Mesenteric fat pad (tissue), 1 donor: Measurements from ENCODE around the gene EPHA6. TPM values are rescaled to one million over a fixed set of nuclear protein-coding genes. Genes with fewer than 3 reads are reported as not detected.
"Not testable (repeated sequence)": the region's sequence is repeated elsewhere in the genome, so short reads cannot be mapped to it uniquely, and the experiment has no call there.

Experiments used
- DNase-seq: peaks from one replicate; pipeline ENCODE4 v3.0.0-alpha.2; 2020; ENCODE audit warnings: low spot score
- total RNA-seq: library from RNA; stranded (reverse); fragmentation: NEBNext Ultra II Directional; extraction: Animal tissue kit (Norgen Biotek cat#: 25700); gene quantifications from one replicate; pipeline ENCODE4 v1.2.1, GENCODE V29; 2021
- donor health status: DM: yes; HTN: yes; CAD: no.

Gene EPHA6
- total RNA-seq, 1 donor from 2014 or later = 0.26 TPM

DNA sequence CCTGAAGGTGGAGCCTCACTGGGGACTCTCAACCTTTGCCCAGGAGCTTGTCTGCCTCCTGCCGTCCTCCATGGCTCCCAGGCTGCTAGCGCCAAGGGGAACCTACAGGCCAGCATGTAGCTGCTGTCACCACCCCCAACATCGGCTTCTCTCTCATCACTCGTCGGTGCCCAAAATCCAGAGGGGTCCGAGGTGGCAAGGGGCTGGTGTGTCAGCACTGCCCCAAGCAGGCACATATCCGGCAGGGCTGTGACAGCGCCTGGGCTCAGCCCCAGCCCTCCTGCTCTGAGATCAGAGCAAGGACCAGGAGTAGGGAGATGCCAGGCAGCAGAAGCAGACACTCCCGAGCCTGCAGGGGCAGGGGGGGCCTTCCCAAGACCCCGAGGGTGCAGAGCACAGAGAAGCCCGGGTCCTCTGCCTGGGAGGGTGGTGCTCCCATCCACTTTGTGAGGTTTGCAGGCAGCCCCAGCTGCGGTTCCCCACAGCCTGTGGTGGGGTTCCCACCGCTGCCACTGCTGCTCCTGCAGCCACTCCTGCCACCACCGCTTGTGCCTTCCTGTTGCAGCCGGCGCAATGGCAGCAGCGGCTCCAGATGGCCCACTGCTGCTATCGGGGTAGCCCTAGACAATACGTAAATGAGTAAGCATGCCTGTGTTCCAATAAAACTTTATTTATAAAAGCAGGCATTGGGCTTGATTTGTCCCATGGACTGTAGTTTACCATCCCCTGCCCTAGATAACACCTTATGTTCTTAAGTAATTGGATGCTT, 451.0 kb downstream of the EPHA6 start:
- DNase-seq = no peak

DNA sequence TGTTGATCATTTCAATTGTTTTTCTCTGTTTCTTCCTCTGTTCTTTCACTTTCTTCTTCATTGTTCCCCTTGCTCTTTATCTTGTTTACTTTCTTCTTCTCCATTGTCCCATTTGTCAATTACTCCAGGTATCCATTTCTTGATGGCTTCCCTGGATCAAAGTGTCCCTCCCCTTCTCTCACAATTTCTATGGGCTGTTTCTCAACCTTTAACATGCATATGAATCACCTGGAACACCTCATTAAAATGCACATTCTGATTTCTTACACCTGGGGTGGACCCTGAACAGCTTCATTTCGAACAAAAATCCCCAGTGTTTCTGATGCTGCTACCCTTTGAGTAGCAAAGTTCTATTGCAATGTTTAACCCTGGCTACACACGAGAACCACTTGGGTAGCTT, 454.8 kb downstream of the EPHA6 start:
- no peak for DNase-seq

DNA sequence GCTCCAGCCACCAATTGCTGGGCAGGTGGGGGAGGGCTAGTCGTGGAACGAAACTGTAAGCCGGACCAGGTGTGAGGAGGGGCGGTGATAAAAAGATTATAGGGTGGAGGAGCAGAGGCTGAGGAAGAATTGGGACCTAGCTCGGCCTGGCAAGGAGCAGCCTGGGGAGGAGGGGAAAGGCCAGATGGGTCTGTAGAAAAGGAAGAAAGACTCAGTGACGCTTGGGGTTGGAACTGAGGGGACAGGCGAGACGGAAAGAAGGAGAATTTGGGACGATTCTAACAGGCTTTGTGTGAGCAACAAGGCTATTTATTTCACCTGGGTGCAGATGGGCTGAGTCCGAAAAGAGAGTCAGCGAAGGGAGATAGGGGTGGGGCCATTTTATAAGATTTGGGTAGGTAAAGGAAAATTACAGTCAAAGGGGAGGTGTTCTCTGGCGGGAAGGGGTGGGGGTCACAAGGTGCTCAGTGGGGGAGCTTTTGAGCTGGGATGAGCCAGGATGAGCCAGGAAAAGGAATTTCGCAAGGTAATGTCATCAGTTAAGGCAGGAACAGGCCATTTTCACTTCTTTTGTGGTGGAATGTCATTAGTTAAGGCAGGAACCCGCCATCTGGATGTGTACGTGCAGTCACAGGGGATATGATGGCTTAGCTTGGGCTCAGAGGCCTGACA, 462.6 kb downstream of the EPHA6 start:
- DNase-seq = not testable (repeated sequence)

DNA sequence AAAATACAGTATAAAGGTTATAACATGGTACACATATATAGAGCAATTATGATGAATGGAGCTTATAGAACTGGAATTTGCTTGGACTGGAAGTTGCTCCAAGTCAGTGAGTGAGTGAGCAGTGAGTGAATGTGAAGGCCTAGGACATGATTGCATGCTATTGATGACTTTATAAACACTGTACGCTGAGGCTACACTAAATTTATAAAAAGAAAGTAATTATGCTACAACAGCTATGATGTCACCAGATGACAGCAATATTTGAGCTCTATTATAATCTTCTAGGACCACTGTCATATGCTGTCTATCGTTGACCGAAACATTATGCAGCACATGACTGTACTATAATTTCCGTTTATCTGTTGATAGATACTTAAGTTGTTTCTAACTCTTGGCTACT, 463.3 kb downstream of the EPHA6 start:
- no peak for DNase-seq

DNA sequence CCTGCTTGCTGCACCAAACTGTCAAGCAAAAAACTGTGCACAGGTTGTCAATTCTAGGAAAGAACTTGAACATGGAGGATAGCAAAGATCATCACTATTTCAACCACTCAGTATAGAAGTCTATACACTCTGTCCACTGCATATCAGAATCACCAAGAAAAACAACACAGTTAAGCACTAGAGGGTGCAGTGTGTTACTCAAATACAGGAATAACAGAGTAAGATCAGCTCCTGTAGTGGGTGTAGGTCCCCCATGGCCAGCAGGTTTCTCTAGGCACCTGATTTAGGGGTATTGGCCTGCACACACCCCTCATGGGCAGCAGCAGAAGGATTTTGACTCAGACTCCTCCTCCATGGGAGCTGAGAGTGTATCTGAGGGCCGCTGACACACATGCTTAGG, 464.1 kb downstream of the EPHA6 start:
- DNase-seq = no peak

DNA sequence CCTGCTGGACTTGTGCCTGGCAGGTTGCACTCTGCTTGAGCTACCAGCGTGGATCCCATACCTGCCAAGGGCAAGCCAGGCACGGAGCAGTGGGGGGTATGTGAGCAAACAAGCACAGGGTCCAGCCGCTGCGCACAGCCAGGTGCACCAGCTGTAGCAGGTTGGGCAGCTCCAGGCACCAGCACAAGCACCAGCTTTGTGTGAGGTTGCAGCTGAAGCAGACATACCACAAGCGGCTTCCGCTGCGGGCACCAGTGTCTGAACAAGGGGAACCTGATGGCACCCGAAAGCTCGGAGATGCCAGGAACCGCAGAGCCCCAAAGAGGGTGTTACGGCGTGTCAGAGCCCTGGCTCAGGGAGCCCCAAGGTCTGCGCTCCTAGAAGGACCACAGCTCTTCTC, 477.5 kb downstream of the EPHA6 start:
- no peak for DNase-seq

DNA sequence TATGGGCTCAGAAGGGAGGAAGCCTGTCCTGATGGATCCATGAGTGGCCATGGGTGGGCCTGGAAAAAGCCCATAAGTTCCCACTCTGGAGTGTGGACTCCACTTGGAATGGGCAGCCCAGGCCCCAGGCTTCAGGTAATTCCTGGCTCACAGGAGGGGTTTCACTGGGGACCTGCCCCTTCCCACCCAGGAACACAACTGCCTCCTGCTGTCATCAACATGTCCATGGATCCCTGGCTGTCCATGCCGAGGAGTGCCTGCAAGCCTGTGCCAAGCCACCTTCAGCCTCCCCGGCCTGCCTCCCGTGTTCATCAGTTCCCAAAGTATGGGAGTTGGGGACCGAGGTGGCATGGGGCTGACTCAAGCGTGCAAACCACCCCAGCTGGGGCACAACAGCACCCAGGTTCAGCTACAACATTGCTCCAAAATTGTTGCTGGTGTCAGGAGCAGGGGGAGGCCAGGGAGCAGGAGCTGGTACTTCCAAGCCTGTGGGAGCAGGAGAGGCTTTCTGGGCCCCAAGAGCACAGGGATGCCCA, 479.3 kb downstream of the EPHA6 start:
- DNase-seq = no peak

DNA sequence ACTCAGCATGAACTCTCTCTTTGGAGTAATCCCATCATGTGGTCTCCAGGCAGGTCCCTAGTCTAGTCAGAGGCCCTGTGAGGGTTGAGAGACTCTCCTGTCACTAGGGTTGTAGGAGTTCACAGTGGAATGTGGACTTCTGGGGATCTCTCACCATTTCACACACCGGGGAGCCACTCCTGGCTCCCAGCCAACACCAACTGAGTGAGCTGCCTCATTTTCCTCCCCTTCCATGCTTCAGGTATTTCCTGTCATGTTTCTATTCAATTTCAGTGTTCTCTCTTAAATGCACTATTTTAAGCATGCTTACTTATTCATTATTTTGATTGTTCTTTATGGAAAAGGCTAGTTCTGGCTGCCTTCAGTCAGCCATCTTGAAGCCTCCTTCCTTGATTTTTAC, 482.6 kb downstream of the EPHA6 start:
- no peak for DNase-seq

DNA sequence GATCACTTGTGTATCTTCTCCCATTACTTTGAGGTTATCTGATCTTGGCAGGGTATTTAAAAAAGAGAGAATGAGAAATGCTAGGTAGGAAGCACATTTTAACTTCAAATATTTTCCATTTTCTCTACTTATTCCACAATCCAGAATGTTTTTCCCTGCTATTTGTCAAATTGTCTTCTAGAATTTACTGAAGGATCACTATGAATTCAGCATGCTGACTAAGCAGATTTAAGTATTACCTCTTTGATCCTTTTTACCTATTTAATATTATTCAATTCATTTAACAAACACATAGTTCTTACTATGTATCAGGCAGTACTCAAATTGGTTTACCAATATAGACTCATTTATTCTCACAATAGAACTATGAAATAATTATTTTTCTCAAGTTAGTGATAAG, 486.7 kb downstream of the EPHA6 start:
- DNase-seq = no peak

DNA sequence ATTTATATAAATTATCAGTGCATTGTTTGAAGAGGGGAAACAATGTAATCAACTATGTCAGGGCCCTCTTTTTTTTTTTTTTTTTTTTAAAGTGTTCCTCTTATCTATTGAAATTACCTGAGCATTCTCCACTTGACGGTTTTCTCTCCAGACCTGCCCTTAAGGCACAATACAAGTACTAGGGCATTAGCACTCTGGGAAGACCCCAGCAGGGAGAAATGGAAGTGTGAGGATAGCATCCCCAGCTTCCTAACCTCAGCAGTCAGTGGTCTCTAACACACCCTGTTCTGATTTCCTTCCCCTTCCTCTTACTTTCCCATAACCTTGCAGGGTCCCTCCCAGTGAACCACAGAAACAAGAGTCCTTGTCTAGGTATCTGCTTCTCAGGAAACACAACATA, 491.8 kb downstream of the EPHA6 start:
- no peak for DNase-seq

DNA sequence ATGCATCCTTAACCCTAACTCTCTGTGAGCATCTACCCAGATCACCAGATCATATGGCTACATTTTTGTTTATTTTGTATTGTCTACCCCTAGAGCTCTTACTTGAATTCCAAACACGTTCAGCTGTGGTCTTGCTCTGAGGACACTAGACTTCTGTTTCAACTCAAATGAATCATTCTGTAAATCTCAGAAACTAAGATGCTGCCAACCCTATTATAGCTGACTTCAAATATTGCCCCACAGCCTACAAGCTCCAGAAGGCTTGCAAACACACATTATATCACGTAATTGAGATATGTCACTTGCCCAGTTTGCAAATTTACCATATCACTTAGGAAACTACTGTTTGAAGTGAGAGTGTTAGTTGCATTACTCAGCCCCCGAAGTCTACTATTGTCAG, 524.0 kb downstream of the EPHA6 start:
- DNase-seq = no peak

DNA sequence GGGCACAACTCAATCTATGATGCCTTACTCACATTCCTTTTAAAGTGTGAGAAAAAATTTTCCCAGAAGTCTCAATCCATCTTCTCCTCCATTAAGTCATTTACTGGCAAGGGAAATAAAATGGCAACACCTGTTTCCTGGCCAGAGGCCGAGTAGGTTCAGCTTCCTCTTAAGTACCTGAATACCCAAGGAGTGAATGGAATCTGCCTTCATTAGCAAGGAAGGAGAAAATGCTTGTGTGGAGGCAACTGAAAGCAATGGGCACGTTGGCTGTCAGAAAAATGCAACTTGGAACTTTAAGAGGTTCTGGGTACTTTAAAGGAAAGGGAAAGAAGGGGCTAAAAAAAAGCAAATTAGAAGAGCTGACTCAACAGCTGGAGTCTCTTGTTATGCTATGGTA, 526.5 kb downstream of the EPHA6 start:
- DNase-seq = no peak

DNA sequence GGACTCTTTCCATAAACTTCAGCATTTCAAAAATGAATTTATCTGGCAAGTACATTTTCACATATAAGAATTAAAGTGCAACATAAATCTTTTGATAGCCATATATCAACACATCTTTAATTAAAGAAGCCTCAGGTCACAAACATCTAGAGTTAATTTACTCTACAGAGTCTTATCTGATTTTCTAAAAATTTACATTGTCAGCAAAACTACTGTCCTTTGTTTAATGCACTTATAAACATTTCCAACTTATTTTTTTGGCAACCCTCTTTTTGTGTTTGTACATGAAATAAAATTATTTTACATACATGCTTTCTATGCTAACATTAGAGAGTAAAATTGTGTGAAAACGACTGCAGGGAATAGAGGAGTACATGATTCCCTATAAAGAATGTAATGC, 533.4 kb downstream of the EPHA6 start:
- no peak for DNase-seq

DNA sequence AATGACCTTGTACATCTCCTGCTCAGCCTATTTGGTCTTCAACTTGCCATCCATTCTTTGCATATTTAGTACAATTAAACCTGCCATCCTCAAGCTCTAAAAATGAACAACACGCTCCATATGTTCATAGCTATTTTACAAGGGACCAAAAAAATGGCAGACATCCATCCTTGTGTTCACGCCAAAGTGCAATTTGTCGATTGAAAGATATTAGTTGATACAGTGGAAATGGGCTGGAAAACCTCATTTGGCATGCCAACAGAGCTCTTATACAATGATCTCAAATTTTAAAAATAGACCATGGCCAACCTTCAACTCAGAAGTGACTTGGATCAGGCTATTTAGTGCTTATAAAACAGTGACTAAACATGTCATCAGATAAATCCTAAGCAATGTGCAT, 536.6 kb downstream of the EPHA6 start:
- no peak for DNase-seq

DNA sequence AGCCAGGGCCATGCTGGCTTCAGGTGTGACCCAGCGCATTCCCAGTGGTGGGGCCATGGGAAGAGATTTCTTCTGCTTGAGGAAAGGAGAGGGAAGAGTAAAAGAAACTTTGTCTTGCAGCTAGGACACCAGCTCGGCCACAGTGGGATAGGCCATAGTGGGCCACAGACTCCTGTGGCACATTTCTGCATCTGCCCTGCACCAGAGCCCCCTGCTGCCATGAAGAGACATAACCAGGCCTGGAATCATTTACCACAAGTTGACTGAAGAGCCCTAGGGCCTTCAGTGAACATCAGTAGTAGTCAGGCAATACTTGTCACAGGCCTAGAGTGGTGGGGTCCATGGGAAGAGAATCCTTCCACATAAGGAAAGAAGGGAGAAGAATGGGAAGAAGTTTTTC, 538.8 kb downstream of the EPHA6 start:
- no peak for DNase-seq

DNA sequence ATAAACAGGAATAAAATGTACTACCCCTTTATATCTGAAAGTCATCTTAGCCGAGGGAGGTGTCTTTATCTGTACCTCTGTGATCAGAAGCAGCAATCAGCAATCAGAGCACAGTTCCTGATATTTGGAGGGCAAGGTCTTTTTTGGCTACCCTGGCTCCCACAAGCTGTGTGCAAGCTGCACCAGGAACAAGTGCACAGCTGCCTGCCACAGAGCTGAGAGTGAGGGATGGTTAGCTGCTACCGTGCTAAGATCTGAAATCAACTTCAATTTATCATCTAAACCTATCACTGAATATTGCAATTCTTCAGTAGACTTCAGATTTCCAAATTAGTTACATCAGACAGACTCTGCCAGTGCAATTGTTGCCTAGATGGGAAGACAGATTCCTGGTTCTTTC, 545.6 kb downstream of the EPHA6 start:
- no peak for DNase-seq

DNA sequence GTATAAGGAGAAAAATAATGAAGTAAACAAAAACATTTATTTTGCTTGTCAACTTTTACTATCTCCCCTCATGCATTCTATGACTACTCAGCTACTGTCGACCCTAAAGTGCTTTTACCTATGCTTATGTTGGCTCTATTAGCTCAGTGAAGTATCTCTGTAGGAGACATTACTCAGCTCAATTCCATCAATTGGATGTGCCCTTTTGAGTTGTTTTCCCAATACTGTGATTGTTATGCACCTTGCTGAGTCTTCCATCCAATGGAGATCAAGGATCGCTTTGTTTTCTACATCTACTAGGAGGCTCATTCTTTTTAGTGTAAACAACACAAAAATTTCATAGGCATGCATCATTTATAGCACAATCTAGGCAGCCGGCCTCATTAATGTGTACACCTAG, 546.4 kb downstream of the EPHA6 start:
- no peak for DNase-seq

DNA sequence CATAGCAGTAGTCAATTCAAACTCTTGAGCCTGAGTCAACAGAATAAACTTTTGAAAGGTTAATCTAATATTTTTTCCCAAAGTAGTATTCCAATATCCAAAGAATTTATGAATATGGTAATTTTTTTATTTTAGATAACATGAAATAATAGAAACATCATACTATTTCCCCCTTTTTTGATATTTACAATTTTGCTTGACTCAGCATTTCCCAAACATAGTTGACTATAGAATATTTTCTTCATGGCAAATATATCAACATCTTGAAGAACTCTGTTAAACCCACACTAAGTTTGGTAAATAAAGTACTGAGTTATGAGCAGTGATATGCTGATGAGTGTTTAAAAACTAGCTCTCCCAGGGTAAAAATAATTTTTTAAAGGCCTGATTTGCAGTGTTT, 570.2 kb downstream of the EPHA6 start:
- DNase-seq = no peak

DNA sequence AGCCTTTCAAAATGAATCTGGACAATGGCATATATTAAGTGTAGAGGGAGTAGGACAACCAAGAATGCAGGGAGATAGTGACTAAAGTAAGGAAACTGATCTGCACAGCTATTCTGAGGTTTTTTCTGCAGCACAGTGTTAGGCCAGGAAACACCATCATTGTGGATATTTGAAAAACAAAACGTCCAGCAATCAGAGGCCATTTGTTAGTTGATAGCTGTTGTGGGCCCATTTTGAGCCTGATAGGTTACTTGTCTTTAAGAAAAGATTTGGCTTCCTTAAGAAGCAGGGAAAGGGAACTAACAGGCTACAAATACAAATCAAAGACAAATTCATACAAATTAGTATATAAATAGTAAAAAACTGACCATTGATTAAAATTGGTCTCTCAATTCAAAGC, 574.4 kb downstream of the EPHA6 start:
- no peak for DNase-seq

DNA sequence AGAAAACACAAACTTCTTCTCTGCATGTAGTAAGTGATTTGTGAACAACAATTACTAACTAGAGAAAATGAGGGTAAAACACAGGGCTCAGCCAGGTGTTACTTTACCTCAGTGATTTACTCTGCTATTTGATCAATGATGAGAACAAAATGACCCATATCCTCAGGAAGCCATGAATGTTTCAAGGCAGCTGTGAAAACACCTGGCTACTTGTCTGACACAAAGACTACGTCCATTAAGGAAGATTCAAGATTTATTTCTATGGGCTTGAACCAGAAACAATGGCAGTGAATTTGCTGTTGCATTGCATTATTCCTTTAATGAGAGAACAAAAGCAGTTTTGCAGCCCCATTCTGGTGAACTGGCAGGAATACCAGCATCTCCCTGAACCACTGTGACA, 575.5 kb downstream of the EPHA6 start:
- no peak for DNase-seq

DNA sequence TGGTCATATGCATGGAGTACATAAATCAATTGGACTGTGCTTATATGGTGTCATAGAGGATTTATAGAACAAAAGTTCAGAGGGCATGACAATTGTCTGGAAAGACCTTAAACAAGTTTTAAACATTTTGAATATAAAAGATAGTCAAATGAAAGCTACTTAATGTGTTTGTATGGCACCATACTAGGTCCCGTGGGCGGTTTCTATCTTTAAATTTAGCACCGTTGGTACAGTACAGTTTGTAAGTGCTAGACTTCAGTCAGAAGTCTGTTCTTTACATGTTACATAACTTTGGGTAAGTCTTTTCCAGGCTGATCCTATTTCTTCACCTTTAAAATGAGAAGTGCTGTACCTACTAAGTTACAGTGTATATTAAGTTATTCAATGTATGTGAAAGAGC, 576.8 kb downstream of the EPHA6 start:
- DNase-seq = no peak

DNA sequence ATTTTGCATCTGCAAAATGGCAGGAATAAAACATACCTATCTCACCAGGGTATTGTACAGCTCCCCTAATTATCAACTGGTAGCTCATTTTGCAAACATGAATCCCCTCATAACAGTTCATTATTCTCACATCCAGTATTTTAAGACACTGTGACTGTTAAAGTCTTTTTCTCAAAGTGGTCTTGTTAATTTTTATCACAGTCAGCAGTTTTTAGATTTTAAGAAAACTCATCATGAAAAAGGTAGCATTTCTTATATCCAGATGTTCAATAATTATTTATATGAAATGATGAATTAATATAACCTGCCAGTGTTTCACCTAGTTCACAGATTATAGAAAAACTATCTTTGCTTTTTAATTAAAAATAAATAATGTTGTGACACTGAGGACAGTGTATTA, 595.2 kb downstream of the EPHA6 start:
- no peak for DNase-seq

DNA sequence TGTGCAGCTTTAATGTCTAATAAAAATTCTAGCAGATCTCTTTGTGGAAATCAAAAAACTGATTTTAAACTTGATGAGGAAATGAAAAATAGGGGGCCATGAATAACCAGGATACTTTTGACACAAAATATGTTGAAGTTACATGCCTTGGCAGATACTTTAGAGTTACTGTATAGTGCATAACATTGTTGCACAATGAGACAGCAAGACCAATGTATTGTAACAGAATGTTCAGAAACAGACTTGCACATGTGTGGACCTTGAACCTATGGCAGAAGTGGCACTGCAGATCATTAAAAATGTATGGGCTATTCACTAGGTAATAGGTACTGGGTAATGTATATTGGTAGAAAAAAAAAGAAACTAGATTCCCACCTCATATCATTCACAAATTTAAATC, 607.2 kb downstream of the EPHA6 start:
- no peak for DNase-seq
